Islet precursor cell (in vitro differentiated cells): ENCODE results near the gene AS3MT.
"Not testable (repeated sequence)": the region's sequence is repeated elsewhere in the genome, so short reads cannot be mapped to it uniquely, and the experiment has no call there.

Experiments
- DNase-seq: peaks from one replicate; pipeline ENCODE4 v3.0.0-alpha.2; 2018

Gene AS3MT, protein sequence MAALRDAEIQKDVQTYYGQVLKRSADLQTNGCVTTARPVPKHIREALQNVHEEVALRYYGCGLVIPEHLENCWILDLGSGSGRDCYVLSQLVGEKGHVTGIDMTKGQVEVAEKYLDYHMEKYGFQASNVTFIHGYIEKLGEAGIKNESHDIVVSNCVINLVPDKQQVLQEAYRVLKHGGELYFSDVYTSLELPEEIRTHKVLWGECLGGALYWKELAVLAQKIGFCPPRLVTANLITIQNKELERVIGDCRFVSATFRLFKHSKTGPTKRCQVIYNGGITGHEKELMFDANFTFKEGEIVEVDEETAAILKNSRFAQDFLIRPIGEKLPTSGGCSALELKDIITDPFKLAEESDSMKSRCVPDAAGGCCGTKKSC

DNA sequence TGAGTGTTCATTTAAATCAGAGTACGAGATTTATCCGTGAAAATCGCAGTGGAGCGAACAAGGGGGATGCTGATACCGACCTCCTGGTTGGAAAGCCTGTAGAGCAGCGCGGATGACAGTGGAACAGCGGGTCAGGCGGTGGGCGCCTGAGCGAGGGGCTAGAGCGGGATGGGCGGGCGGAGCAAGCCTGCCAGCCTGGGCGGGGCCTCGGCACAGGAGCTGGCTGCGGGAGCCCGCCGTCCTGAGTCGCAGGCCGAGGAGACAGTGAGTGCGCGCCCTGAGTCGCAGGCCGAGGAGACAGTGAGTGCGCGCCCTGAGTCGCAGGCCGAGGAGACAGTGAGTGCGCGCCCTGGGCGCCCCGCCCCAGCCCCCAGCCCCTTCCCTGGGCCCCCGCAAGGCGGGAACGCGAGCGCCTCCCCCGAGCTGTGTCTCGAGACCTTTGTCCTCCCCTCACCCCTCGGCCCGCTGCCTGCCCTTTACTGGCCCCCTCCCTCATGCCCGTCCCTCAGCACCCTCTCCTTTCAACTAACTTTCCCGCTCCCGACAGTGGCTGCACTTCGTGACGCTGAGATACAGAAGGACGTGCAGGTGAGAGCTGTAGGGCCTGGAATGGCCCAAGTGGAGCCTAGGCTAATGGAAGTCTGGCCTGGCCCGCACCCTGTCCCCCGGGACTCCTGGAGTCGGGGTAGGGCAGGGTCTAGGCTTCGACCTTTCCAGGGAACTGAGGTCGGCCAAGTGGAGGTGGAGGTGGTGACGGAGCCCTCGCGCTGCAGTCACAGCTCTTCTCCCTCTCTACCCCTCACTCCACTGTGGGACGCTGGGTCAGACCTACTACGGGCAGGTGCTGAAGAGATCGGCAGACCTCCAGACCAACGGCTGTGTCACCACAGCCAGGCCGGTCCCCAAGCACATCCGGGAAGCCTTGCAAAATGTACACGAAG is at the start of gene AS3MT:
TSS of gene AS3MT (plus strand) at position 213 of the 941 bp plus-strand sequence. CDS start at position 336, 123 bp downstream.
- peak; percentile 84 for DNase-seq

DNA sequence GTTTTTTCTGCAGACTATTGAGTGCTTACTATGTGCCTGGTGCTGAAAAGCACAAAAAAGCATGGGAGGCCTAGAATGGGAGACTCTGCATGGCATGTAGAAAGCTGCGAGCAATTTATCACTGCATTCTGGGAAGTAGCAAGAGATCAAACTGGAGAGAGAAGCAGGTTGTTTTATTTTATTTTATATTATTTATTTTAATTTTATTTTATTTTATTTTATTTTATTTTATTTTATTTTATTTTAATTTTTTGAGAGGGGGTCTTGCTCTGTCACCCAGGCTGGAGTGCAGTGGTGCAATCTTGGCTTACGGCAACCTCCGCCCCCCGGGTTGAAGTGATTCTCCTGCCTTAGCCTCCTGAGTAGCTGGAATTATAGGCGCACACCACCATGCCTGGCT is 49.3 kb upstream of the AS3MT start:
- DNase-seq = not testable (repeated sequence)

DNA sequence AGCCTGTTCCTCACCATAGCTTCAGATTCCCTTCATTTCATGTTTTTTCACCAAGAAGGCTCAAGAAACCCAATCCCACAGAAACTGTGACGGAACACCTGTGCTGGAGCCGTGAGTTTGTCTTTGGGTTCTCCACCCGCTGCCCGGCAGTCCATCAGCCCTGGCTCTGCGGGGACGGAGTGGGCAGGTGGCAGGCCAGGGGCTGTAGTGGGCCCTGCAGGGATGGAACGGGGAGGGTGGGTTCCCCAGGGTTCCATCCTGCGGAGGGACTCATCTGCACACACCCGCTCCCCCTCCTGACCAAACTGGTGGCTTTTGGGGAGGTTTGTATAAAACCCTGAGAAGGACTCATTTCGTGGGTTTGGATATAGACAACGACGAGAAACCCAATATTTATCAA is 47.0 kb upstream of the AS3MT start:
- no peak for DNase-seq

DNA sequence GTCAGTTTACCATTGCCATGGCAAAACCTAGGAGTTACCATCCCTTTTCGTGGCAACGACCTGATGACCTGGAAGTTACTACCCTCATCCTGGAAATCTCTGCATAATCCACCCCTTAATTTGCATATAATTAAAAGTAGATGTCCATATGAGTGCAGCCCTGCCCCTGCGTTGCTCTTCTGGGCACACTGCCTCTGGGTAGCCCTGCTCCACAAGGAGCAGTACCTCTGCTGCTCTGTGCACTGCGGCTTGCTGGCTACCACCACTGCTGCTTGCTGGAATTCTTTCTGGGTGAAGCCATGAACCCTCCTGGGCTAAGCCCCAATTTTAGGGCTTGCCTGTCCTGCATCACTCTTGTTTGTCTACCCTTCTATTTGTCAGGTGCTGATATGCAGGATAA is 44.6 kb upstream of the AS3MT start:
- DNase-seq = no peak

DNA sequence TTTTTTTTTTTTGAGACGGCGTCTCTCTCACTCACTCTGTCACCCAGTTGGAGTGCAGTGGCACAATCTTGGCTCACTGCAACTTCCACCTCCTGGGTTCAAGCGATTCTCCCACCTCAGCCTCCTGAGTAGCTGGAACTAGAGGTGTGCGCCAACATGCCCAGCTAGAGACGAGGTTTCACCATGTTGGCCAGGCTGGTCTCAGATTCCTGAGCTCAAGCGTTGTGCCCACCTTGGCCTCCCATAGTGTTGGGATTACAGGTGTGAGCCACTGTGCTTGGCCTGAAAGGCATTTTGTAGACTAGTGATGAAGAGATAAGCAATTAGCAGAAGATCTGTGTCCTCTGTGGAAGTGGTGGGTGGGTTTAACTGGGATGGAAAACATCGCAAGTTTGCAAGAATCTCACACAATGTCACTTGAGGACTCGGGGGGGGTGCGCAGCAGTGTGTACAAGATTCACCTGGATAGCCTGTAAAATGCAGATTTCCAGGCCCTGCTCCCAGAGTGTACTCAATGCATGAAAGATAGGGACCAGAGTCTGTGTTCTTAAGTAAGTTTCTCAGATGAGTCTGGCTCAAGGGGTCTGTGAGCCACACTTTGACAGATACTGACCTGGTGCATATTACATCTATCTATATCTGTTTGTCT is 43.0 kb upstream of the AS3MT start:
- DNase-seq = no peak

DNA sequence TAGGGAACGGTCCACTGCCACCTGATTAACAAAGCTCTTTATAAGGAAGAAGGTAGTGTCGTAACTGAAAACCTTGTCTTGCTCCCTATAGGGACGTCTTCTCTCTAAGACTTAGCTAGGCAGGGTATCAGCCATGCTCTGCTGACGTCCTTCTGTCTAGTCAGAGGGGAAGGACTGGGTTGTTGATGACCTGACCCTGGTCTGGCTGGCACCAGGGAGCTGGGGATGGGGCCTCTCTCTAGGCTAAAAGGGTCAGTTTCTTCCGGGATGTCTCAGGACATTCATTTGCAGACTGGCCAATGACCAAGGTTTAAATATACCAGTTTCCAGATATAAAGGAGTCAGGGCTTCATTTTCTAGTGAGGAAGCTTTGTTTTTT is 41.7 kb upstream of the AS3MT start:
- peak; percentile 35 for DNase-seq

DNA sequence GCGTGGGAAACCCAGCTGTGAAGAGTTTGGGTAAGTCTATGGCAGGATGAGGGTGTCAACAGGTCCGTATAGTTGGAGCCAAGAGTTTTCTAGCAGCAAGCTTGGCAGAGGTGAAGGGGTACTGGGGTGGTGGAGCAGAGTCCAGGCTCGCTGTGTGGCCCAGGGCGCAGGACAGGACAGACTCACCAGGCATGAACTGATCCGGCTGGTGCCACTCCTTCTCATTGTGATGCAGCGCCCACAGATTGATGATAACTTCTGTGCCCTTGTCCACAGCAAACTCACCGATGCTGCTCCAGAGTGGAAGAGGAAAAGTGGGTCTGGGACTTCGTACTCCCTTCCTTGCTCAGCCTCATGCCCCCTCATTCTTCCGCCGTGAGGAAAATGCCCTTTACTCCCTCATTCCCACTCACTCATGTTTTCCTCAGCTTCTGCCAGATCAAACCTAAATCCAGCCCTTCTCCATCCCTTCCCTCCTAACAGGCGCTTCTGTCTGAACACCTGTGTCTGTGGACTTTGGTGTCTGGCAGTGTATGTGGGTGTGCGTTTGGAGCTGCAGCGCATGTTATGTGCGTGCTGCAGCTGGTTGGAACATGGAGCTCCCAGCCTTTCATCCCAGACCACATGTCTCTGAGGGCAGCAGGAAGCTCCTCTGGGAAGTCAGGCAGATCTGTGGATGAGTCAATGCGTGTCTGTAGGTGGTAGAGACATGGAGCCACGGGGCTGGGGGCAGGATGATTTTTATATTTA is 37.8 kb upstream of the AS3MT start:
- DNase-seq = peak; percentile 50

DNA sequence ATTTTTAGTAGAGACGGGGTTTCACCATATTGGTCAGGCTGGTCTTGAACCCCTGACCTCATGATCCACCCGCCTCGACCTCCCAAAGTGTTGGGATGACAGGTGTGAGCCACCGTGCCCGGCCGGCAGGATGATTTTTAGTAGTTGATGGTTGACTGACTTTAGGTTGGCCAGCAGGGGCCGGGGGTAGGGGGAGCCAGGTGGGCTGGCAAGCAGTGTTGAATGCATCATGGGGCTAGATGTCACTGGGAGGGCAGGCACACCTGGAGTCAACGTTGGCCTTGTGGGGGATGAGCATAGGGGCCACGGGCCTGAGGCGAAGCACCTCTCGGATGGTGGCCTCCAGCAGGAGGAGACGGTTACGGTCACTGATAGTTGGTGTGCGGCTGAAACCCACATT is 37.0 kb upstream of the AS3MT start:
- DNase-seq = no peak

DNA sequence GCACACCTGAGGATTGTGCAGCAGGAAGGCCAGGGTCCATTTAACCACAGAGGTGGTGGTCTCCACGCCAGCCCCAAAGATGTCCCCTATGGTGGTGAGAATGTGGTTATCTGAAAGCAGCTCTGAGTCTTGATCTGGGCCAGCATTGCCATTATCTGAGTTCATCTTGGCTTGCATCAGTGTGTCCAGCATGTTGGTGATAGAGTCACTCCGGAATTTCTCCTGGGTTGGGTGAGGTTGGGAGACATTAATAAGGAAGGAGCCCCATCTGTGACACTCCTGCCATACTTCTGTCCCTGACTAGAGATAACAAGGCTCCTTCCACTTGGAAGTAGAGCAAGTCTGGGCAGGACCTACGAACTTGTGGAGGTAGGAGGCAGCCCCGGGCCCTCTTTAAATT is 36.3 kb upstream of the AS3MT start:
- DNase-seq = peak; percentile 38

DNA sequence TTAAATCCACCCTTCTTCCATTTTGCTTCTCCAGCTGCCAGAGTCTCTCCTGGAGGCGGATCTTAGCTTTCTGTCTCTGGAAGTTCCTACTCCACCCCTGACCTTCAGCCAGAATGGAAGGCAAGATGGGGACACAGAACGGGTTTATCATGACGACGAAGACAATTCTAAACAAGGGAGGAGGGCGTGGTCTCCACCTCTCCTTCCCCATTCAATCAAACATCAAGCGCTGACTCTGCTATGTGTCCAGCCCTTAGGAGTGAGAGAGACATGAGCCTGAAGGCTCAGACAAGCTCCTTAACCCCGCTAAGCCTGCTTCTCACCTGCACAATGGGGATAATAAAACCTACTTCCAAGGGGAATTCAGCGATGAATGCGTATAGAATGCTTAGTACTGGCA is 35.1 kb upstream of the AS3MT start:
- peak; percentile 43 for DNase-seq

DNA sequence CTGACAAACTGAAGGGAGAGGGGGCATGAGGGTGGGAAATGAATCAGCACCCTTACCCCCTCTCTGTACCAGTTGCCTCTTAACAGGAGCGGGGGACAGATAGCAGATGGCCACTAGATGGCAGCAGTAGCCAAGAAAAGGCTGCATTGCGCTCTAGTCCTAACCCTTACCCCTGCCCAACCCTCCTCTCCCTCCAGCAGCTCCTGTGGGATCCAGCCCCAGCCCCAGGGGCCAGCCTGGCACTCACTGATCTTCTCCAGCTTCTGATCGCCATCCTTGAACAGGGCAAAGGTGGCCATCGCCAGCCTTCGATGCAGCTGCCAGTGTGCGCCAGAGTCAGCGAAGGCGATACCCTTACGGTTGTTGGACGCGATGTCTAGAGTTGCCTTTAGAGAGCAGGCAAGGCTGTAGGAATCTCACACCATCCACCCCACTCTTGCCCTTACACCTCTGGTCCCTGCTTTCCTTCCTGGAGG is 34.2 kb upstream of the AS3MT start:
- peak; percentile 90 for DNase-seq

DNA sequence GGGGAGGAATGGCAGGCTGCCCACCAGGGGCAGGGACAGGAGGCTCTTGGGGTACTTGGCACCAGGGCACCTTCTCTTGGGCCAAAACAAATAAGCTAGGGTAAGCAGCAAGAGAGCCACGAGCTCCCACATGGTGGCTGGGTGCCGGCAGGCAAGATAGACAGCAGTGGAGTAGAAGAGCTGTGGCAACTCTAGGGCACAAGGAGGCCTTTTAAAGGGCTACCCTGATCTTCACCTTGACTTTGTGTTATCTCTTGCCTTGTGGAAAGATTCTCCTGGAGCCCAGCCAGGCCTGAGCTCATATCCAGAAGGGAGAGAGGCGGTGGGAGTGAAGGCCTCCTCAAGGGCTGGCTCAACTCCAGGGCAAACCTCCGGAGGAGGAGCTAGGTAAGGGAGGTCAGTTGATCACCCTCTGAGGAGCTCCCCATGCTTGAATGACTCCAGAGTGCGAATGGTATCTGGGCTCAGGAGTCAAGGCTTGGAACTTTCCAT is 32.0 kb upstream of the AS3MT start, which contains the start of gene CYP17A1:
TSS of gene CYP17A1 (minus strand) at position 184 of the 492 bp plus-strand sequence. CDS start at position 132, 52 bp downstream.
- DNase-seq = peak; percentile 35

DNA sequence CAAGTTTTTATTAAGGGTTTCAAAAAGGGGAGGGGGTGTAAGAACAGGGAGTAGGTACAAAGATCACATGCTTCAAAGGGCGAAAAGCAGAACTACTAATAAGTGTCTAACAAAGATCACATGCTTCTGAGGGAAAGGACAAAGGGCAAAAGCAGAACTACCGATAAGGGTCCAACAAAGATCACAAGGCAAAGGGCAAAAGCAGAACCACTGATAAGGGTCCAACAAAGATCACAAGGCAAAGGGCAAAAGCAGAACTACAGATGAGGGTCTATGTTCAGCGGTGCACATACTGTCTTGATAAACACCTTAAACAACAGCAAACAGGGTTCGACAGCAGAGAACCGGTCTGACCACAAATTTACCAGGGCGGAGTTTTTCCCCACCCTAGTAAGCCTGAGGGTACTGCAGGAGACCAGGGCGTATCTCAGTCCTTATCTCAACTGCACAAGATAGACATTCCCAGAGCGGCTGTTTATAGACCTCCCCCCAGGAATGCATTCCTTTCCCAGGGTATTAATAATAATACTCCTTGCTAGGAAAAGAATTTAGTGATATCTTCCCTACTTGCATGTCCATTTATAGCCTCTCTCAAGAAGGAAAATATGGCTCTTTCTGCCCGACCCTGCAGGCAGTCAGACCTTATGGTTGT is 30.9 kb upstream of the AS3MT start:
- DNase-seq = not testable (repeated sequence)

DNA sequence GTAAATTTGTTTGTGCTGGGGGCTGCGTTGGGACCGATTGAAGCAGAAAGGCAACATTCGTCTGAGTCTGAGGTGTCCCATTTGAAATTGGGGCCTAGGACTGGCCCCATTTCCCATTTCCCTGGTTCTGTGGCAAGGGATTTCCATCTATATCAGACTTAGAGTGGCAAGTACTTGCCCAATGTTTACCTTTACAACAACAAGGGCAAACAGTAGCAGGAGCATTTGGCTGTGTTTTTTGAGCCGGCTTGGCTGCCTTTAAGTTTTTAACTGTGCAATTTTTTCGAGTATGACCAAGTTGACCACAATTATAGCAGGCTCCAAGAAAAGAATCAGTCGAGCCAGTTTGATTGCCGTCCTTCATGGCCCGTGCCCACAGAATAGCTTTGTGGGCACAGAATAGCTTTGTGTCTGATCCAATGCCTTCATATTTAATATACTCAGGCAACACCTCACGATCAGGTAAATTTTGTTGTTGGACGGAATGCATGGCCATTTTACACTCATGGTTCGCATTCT is 27.4 kb upstream of the AS3MT start:
- no peak for DNase-seq

DNA sequence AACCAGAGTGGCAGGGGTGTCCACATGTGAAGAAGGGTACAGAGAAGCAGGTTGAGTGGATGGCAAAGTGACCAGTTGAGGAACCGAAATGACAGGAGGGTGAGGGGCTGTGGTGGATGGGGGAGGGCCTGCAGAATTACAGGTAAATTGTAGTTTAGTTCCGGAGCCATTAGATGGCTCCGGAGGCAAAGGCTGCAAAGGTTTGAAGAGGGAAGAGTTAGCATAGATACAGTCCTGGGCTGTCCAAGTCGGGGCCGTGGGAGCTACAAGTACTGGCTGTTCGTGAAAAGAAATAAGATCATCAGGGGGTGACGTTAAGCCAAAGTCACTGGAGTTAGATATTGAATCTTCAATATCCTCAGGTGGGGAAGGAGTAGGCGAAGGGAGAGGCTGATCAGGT is 26.1 kb upstream of the AS3MT start:
- DNase-seq = not testable (repeated sequence)

DNA sequence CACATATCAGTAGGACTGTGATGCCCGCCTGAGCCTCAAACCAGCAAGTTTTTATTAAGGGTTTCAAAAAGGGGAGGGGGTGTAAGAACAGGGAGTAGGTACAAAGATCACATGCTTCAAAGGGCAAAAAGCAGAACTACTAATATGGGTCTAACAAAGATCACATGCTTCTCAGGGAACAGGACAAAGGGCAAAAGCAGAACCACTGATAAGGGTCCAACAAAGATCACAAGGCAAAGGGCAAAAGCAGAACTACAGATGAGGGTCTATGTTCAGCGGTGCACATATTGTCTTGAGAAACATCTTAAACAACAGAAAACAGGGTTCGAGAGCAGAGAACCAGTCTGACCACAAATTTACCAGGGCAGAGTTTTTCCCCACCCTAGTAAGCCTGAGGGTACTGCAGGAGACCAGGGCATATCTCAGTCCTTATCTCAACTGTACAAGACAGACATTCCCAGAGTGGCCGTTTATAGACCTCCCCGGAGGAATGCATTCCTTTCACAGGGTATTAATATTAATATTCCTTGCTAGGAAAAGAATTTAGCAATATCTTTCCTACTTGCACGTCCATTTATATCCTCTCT is 25.0 kb upstream of the AS3MT start:
- not testable (repeated sequence) for DNase-seq

DNA sequence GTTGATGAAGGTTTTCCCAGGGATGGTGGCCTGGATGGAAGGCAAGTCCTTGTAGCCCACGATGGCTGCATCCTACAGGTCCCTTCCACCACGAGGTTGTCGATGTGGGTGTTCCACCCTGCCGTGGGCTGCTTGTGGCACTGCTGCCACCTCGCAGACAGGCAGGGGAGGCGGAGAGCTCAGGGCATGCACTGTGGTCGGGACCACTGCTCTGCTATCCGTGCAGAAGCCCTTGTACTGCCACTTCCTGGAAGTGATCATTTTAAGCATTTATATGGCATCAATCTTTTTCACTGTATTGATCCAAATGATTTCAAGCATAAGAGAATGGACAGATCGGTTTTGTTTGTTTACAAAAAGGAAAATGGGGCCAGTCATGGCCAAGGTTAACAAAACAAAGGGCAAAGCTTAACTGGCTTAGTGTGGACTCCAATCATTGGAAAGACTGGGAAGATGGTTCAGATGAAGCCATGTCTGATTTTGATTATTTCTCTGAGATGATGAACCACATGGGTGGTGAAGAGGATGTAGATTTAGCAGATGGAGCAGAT is 23.8 kb upstream of the AS3MT start:
- DNase-seq = no peak

DNA sequence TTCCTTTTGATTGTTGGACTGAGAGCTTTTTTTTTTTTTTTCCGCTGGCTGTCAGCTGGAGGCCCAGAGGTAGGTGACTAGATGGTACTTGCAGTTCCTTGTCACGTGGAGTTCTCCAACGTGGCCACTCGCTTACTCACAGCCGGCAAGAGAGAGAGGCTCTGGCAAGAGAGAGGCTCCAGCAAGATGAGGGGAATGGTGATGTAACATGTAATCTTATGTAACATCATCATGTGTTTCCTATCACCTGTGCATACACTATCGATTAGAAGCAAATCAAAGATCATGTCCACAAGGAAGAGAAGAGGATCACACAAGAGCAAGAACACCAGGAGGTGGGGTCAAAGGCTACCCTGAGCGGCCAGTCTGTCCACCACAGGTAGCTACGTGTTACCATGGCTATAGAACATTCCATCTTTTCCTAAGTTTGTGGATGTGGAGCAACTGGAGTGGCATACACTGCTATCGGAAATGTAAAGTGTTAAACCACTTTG is 19.2 kb upstream of the AS3MT start:
- DNase-seq = no peak

DNA sequence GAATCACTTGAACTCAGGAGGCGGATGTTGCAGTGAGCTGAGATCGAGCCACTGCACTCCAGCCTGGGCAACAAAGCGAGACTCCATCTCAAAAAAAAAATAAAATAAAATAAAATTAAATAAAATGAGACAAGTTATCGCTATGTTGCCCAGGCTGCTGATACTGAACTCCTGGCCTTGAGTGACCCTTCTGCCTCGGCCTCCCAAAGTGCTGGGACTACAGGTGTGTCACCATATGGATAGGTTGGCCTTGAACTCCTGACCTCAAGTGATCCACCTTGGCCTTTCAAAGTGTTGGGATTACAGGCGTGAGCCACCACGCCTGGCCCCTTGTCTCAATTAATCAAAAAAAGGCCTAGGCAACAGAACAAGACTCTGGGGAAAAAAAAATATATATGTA is 16.0 kb upstream of the AS3MT start:
- peak; percentile 7 for DNase-seq

DNA sequence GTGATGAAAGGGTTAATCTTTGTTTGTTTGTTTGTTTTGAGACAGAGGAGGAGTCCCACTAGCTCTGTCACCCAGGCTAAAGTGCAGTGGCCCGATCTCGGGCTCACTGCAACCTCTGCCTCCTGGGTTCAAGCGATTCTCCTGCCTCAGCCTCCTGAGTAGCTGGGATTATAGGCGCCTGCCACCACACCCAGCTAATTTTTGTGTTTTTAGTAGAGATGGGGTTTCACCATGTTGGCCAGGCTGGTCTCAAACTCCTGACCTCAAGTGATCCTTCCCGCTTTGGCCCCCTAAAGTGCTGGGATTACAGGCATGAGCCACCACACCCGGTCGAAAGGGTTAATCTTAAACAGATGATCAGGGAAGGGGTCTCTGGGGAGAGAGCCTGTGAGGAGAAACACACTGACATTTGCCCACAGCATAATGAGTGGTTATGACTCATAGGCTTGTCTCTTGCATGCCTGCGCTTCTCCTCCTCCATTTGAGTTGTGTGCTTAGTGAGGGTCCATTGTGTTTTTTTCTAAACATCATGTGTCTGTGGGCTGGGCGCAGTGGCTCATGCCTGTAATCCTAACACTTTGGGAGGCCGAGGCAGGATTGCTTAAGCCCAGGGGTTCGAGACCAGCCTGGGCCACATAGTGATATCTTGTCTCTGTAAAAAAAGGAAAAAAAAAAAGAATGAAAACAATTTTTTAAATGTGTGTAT is 13.4 kb upstream of the AS3MT start:
- DNase-seq = peak; percentile 95
